Measurements from ENCODE around the gene PPP1R3F.

Gene PPP1R3F

DNA sequence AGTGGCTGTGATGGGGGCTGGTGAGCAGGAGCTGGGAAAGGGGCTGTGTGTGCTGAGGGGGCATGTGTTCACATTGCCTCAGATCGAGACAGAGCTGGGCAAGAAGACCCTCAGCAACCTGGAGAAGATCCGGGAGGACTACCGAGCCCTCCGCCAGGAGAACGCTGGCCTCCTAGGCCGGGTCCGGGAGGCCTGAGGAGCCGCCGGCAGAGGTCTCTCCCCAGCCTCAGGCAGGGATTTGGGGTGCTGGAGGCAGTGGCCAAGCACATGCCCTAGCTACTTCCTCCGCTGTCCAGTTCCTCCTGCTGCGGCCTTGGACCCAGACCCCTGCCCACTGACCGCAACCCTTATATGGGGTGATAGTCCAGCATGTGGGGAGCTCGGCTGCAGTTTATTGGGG, 19.5 kb upstream of the PPP1R3F start:
- DNase-seq (ENCODE audit: extremely low spot score): no peak
- TF ChIP-seq NFRKB (IDR thresholded peaks at IDR 0.05) (no peak), ELF4 (IDR thresholded peaks at IDR 0.05) (no peak), SUZ12 (IDR thresholded peaks at IDR 0.05) (no peak), TARDBP (IDR thresholded peaks at IDR 0.05) (no peak), PKNOX1 (IDR thresholded peaks at IDR 0.05) (no peak), BHLHE40 (IDR thresholded peaks at IDR 0.05; ENCODE audit: borderline replicate concordance) (no peak), LEF1 (IDR thresholded peaks at IDR 0.05; ENCODE audit: borderline replicate concordance) (no peak), FOXM1 (IDR thresholded peaks at IDR 0.05; ENCODE audit: borderline replicate concordance) (no peak), L3MBTL2 (conservative IDR thresholded peaks at IDR 0.05) (no peak), FOXK2 (IDR thresholded peaks at IDR 0.05) (no peak), FOXA1 (IDR thresholded peaks at IDR 0.05) (no peak), HDGF (IDR thresholded peaks at IDR 0.05; ENCODE audit: borderline replicate concordance) (no peak), ZNF384 (IDR thresholded peaks at IDR 0.05) (no peak), SP1 (IDR thresholded peaks at IDR 0.05) (no peak), ARNT (IDR thresholded peaks at IDR 0.05) (no peak), CTBP1 (IDR thresholded peaks at IDR 0.05; ENCODE audit: borderline replicate concordance) (no peak)
- POLR2A ChIA-PET: interaction anchor here (0.7 kb wide), 1 partner anchor 10 kb away, joined by 3 read pairs; no protein-coding TSS in a partner anchor
- CTCF ChIA-PET: interaction anchor here (2.3 kb wide), 1 partner anchor 57 kb away, joined by 5 read pairs; no protein-coding TSS in a partner anchor

DNA sequence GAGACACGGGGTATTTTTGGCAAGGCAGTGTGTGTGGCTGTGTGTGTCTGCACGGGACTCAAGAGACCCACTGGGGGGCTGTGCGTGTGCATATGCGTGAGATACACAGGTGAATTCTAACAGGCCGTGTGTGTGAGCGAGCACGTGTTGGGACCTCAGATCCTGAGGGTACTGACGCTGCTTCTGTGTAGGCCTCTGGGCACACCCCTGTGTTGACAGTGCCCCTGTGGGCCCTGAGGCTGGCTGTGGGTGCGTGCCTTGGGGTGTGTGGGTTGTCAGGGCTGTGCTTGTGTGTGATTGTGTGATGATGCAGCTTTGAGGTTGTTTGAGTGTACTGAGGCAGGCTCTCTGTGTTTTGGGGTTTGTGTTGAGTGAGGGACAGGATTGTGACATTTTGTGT, 19.0 kb upstream of the PPP1R3F start:
- CTCF ChIA-PET: interaction anchor here (2.3 kb wide), 1 partner anchor 58 kb away, joined by 5 read pairs; no protein-coding TSS in a partner anchor
- no peak for DNase-seq (ENCODE audit: extremely low spot score)
- TF ChIP-seq CTBP1 (IDR thresholded peaks at IDR 0.05; ENCODE audit: borderline replicate concordance): no peak
- no peak for TF ChIP-seq ZNF384 (IDR thresholded peaks at IDR 0.05)
- TF ChIP-seq BHLHE40 (IDR thresholded peaks at IDR 0.05; ENCODE audit: borderline replicate concordance): no peak
- no peak for TF ChIP-seq PKNOX1 (IDR thresholded peaks at IDR 0.05)
- no peak for TF ChIP-seq ARNT (IDR thresholded peaks at IDR 0.05)
- TF ChIP-seq NFRKB (IDR thresholded peaks at IDR 0.05): no peak
- no peak for TF ChIP-seq L3MBTL2 (conservative IDR thresholded peaks at IDR 0.05)
- no peak for TF ChIP-seq FOXA1 (IDR thresholded peaks at IDR 0.05)
- TF ChIP-seq TARDBP (IDR thresholded peaks at IDR 0.05): no peak
- no peak for TF ChIP-seq LEF1 (IDR thresholded peaks at IDR 0.05; ENCODE audit: borderline replicate concordance)
- TF ChIP-seq ELF4 (IDR thresholded peaks at IDR 0.05): no peak
- TF ChIP-seq FOXM1 (IDR thresholded peaks at IDR 0.05; ENCODE audit: borderline replicate concordance): no peak
- TF ChIP-seq SUZ12 (IDR thresholded peaks at IDR 0.05): no peak
- no peak for TF ChIP-seq SP1 (IDR thresholded peaks at IDR 0.05)
- no peak for TF ChIP-seq FOXK2 (IDR thresholded peaks at IDR 0.05)
- TF ChIP-seq HDGF (IDR thresholded peaks at IDR 0.05; ENCODE audit: borderline replicate concordance): no peak
- POLR2A ChIA-PET: interaction anchor here (0.7 kb wide), 1 partner anchor 10 kb away, joined by 3 read pairs; no protein-coding TSS in a partner anchor

DNA sequence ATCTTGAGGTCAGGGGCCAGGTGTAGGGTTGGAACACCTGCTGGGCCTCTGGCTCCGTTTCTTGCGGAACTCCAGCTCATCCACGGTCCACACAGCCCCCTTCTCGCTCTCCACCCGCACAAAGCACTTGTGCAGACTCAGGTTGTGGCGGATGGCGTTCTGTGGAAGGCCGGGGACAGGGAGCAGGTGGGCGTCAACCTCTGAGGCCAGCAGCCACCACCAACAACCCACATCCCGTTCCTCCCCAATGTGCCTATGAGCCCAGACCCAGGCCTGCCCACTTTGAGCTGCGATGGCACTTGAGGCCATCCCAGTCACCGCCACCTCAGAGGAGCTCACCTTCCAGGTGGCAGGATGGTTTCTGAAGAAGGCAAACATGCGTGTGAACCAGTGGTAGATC, 18.3 kb upstream of the PPP1R3F start:
- TF ChIP-seq ELF4 (IDR thresholded peaks at IDR 0.05) (no peak), FOXK2 (IDR thresholded peaks at IDR 0.05) (no peak), FOXA1 (IDR thresholded peaks at IDR 0.05) (no peak), LEF1 (IDR thresholded peaks at IDR 0.05; ENCODE audit: borderline replicate concordance) (no peak), FOXM1 (IDR thresholded peaks at IDR 0.05; ENCODE audit: borderline replicate concordance) (no peak), ARNT (IDR thresholded peaks at IDR 0.05) (no peak), L3MBTL2 (conservative IDR thresholded peaks at IDR 0.05) (no peak), NFRKB (IDR thresholded peaks at IDR 0.05) (no peak), BHLHE40 (IDR thresholded peaks at IDR 0.05; ENCODE audit: borderline replicate concordance) (no peak), TARDBP (IDR thresholded peaks at IDR 0.05) (no peak), ZNF384 (IDR thresholded peaks at IDR 0.05) (no peak), PKNOX1 (IDR thresholded peaks at IDR 0.05) (no peak), SUZ12 (IDR thresholded peaks at IDR 0.05) (no peak), SP1 (IDR thresholded peaks at IDR 0.05) (no peak)
- ChIA-PET POLR2A (no interaction called here), CTCF (no interaction called here)
- no peak for DNase-seq (ENCODE audit: extremely low spot score)

- CTCF ChIA-PET: no interaction called here
- POLR2A ChIA-PET: interaction anchor here (1.3 kb wide), 1 partner anchor 15 kb away, joined by 5 read pairs; no protein-coding TSS in a partner anchor
- TF ChIP-seq PKNOX1 (IDR thresholded peaks at IDR 0.05) (no peak), CTBP1 (IDR thresholded peaks at IDR 0.05; ENCODE audit: borderline replicate concordance) (no peak), LEF1 (IDR thresholded peaks at IDR 0.05; ENCODE audit: borderline replicate concordance) (no peak), FOXK2 (IDR thresholded peaks at IDR 0.05) (no peak), ZNF384 (IDR thresholded peaks at IDR 0.05) (no peak), BHLHE40 (IDR thresholded peaks at IDR 0.05; ENCODE audit: borderline replicate concordance) (no peak)
- DNase-seq (ENCODE audit: extremely low spot score): no peak
Measured at GRCh38 chrX:49254639-49255038, 15.0 kb upstream of the PPP1R3F start.

- TF ChIP-seq BHLHE40 (IDR thresholded peaks at IDR 0.05; ENCODE audit: borderline replicate concordance) (no peak), FOXA1 (IDR thresholded peaks at IDR 0.05) (no peak), L3MBTL2 (conservative IDR thresholded peaks at IDR 0.05) (no peak), TARDBP (IDR thresholded peaks at IDR 0.05) (no peak), FOXM1 (IDR thresholded peaks at IDR 0.05; ENCODE audit: borderline replicate concordance) (no peak), CTBP1 (IDR thresholded peaks at IDR 0.05; ENCODE audit: borderline replicate concordance) (no peak), FOXK2 (IDR thresholded peaks at IDR 0.05) (no peak), HDGF (IDR thresholded peaks at IDR 0.05; ENCODE audit: borderline replicate concordance) (no peak), PKNOX1 (IDR thresholded peaks at IDR 0.05) (no peak)
- no peak for DNase-seq (ENCODE audit: extremely low spot score)
- ChIA-PET CTCF (interaction anchor here (0.6 kb wide), 1 partner anchor 143 kb away, joined by 3 read pairs; no protein-coding TSS in a partner anchor), POLR2A (interaction anchor here (1.5 to 6.1 kb wide), 2 partner anchors 9 to 12 kb away, joined by 5 to 42 read pairs; no protein-coding TSS in a partner anchor)
Measured at GRCh38 chrX:49256268-49256995, 13.2 kb upstream of the PPP1R3F start.
